Kidney glomerular epithelial cell (primary cell): ENCODE data around the gene ALDH5A1.

Experiments
- DNase-seq: peaks from one replicate; lab custom pipeline; 2025; lab: John Stamatoyannopoulos, UW

ALDH5A1 gene

DNA sequence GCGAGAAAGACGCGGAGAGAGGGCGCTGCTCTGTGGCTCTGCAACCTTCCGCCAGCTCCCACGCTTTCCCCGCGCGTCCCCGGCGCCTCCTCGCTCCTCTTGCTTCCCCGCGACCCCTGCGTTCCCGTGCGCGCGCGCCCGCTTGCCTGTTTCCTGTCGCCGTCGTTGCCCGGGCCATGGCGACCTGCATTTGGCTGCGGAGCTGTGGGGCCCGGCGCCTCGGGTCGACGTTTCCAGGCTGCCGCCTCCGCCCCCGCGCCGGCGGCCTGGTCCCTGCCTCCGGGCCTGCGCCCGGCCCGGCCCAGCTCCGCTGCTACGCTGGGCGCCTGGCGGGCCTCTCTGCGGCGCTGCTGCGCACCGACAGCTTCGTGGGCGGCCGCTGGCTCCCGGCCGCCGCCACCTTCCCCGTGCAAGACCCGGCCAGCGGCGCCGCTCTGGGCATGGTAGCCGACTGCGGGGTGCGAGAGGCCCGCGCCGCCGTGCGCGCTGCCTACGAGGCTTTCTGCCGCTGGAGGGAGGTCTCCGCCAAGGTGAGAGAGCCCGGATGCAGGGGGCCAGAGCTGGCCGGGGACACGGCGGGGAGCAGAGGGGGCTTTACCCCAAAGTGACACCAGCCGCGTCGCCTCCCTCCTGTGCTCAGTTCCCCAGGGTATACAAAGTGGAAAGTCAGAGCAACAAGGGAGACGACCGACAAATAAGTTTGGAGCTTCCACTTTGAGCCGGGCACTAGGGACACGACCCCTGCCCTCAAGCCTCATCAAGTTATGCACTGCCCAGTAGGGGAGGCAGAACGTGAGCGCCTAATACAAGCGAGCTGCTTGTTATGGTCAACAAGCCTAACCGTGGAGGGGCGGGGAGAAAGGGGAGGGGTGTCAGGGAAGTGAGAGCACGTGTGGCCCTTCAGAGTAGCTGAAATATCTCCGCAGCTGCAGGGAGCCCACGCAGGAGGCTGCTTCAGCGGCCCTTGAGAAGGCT lies at the start of gene ALDH5A1:
Gene ALDH5A1, plus strand, starts transcription at position 149 of the 975 bp plus-strand sequence. Its CDS starts 28 bp downstream, at position 177.
- DNase-seq = peak; percentile 38

DNA sequence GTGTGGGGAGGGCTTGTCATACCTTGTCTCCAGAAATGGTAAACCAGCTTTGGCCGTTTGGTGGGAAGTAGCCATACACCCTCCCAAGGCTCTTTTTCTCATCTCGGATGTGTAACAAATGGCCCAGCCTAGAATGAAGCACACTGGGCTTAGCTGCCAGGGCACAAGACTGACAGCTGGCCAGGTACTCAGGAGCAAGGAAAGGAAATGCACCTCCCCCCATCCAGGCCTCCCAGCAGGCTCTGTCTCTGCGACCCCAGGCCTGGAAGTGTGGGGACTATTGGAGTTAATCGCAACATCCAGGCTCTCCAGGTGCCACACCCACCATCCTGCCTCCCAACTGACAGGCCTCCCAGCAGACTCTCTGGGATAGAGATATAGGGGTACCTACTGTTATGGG lies 49.1 kb upstream of the ALDH5A1 start:
- DNase-seq = no peak

DNA sequence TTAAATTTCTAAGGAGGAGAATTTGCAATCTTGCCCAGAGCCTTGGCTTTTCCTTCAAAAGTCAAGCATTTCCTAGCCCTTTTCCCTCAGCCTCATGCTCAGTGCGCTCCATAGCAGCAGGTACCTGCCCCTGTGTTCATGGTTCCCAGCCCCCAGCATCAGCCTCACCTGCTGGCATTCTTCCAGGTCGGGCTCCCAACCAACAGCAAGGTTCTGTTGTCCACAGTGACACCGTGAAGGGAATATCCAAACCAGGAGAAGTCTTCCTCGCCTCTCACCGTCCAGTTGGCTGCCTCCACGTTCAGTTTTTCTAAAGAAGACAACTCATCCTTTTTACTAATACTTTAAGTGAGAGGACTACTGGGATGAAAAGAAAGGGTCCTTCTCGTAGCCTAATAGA lies 48.1 kb upstream of the ALDH5A1 start:
- no peak for DNase-seq

DNA sequence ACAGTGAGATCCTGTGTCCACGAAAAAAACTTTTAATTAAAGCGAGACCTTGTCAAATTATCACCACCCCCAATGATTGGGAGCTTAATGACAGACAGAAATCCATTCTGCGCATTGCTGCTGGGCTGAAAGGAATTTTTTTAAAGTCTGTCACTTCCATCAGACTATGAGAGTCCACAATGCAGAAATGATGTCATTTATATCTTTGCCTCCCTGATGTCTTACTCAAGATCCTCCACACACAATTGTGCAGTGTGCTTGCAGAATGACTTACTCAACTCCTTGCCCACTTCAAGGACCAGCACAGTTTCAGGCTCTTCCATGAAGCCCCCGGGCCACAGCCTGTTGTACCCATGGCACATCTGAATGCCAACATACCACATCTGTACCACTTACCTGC lies 46.4 kb upstream of the ALDH5A1 start:
- DNase-seq = no peak

DNA sequence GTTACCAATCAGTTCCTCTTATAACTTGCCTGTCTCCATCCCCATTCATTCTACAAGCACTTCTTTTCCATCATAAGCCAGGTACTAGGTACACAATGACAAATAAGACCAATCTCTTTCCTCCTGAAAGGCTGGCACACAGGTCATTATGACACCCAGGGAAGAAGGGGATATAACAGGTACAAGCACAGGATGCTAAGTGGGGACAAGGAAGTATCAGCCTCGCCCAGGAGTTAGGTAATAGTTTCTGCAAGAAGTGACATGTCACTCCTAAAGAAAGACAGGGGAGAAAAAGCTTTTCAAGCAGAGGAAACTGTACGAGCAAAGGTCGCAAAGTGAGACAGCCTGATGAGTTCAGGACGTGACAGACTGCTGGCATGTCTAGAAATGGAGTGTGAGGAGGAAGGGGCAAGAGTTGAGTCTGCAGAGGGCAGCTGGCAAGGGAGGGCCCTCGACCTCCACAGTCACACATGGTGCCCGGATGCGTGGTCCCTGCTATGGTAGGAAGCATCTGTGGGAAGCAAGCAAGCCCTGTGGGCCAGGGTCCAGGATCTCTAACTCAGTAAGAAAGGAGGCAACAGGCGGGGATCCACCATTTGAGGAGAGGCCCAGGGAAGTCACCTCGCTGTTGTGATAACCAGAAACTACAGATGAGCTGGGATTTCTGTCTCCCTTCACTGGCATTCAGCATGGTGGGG lies 45.8 kb upstream of the ALDH5A1 start:
- DNase-seq = no peak

DNA sequence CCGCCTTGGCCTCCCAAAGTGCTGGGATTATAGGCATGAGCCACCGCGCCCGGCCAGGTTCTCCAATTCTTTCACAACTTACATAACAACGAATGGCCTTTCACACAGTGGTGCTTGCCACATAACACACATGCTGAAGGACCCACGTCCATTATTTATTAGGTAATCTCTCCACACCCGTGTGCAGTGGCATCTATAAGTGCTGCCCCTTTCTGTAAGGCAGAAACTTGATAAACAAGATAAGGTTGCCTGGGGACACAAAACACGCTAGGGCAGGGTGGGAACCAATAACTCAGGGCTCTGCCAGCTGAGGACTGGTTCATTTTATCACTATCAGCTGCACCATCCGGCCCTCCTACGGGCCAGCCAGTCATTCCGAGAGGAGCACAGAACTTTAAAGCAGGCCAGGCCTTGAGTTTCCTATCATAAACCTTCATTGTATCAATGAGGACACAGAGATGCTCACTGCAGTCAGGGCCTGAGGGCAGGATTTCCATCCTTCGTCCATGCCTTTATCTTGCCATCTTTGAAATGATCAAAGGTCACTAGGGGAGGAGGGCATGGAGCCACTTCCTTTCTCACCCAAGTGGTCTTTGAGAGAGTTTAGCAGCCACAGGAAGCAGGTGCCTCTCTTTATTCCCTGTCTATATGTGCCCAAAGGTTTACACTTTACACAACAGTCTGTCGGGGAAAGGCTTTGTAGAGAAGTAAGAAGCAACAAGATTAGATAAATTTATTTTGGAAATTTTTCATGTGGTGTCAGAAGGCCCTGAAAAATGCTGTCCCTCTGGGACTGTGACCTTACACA lies 43.0 kb upstream of the ALDH5A1 start:
- DNase-seq = no peak

DNA sequence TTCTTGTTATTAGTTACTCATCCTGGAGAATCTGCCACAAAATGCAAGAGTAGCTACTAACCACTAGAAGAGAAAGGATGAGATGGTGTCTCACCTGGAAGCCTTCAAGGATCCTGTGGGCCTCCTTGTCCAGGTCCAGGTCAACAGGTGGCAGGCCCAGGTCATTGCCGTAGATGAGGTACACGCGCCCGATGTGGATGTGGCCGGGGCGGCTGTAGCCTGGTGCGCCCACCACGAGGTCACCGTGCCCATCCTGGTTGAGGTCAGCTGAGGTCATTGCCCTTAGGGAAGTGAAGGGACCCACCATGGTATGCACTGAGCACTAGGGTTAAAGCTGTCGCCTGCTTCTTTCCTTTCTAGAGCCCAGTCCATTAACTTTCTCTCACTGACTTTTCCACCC lies 40.8 kb upstream of the ALDH5A1 start:
- DNase-seq = no peak

DNA sequence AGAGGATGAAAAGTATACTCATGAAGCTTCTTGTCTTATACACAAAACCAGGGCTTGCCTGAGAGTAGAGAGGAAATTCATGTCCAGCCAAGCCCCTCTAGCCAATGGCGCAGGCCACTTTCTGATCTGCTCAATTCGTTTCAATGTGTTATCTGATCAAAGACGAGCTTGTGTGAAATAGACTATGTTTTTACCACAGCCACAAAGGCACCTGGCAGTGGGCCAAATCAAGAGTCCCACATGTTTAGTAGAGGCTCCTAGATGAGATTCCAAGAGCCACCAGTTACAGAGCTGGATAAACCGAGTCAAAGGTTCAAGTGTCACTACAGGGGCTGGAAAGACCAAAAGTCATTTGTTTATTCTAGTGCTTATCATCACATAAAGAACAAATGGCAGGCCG lies 40.3 kb upstream of the ALDH5A1 start:
- no peak for DNase-seq

DNA sequence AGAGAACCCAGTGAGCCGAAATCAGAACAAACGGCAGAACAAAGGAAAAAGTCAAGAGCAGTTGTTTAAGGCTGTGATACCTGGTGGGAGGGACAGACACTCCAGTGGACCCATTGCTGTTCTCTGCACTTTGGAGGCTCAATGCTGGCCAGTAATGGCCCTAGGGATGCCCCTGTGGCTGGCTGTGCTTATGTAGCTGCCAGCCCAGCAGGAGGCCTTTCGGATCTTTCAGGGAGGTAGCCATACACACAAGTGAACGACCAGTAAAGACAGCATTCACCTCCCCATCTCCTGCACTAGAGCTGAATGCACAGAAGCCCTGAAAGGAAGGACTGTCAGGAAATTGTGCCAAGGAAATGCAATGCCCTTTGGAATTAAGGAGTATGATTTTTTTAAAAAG lies 39.7 kb upstream of the ALDH5A1 start:
- no peak for DNase-seq

DNA sequence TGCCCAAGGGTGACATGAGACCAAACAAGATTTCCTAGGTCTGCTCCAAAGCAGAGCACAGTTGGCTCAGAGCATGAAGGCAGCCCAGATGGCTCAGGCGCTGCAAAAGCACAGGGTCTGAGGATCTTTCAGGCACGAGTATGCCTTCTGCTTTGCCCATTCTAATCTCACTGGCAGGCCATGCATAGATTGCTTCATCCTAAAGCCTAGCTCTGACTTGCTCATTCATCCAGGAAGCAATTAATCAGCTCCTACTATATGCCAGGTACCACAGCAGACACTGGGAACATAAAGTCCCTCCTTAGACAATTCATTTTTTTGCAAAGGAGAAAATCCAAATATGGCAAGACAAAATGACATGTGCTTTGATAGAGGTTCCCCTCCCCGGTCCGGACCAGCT lies 36.6 kb upstream of the ALDH5A1 start:
- DNase-seq = no peak

DNA sequence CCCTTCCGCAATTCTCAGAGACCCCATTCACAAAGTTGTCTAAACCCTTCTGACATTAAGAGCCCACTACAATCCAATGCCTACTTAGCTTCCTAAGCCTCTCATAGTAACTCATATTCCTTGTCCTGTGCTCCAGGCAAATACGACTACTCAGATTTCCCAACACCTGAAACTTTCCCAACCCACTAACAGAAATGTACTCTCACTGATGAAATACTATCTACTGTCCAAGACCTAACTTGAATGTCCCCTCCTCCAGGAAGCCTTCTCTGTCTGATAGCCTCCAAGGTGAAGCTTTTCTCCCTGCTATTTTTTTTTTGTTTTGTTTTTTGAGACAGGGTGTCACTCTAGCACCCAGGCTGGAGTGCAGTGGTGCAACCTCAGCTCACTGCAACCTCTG lies 35.8 kb upstream of the ALDH5A1 start:
- no peak for DNase-seq

DNA sequence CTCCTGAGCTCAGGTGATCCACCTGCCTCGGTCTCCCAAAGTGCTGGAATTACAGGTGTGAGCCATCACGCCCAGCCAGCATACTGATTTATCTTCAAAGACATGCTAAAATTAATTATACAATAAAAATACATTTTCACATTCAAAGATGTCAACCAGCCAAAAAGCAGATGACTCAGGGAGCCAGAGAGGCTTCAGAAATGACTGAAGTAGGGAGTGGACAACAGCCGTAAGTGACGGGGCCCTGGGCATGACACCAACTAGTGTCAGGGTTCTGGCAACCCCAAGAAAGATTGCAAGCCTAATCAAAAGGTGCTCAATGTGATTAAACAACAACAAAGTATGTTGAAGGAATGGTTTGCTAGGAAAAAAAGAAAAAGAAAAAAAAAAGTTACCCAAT lies 33.8 kb upstream of the ALDH5A1 start:
- DNase-seq = no peak

DNA sequence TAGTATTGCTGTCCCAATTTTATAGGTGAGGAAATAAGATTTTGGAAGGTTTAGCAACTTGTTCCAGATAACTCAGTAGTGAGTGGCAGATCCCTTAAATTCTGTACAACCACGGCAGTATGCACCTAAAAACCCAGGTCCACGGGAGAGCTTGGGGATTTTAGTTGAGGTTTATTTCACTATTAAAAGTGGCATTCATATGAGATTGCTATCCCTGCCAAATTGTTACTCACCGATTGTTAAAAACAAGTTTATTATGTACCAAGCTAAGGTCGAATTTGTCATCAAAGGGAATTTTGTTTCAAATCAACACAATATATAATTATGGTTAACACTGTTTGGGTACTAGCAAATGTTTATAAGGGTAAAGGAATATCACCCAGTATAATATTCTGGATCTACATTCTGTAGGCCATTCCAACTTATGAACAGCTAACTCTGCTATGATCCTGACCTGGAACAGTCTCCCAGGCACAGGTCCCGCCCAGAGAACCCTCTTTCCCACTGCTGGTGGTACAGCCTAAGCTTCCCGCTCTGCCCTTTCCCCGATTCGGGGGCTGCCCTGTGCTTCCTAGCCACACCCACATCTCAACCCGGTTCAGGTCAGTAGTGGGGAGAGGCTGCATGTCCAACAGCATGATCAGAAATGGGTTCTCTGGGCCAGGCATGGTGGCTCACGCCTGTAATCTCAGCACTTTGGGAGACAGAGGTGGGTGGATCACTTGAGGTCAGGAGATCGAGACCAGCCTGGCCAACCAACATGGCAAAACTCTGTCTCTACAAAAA lies 30.3 kb upstream of the ALDH5A1 start:
- no peak for DNase-seq

DNA sequence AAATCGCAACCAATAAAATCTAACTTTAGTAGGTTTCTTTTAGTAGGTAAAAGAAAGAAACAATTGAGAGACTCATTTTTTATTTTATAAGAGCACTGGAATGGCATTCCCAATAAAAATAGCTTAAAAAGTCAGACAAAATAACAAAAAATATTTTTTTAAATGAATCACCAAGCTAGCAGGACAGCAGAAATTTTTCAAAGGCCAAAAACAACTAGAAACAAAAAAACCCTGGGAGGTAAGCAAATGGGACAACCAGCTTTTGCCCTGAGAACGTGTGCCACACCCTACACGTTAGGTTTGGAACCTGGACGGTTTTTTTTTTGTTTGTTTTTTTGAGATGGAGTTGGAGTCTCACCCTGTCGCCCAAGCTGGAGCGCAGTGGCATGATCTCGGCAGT lies 25.0 kb upstream of the ALDH5A1 start:
- no peak for DNase-seq

DNA sequence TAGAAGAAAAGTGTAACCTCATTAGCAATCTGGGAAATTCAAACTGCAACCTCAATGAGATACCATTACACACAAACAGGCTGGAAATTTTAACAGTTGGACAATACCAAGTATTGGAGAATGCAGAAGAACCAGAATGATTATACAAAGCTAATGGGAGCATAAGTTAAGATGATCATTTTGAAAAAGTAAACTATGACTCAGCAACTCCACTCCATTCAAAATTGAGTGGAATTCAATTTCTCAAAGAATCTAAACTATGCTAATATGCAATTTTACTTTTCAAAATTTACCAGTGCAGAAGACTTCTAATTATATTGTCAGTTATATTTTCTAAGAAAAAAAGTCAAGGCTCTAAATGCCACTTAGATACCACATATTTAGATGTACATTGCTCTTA lies 22.6 kb upstream of the ALDH5A1 start:
- no peak for DNase-seq

DNA sequence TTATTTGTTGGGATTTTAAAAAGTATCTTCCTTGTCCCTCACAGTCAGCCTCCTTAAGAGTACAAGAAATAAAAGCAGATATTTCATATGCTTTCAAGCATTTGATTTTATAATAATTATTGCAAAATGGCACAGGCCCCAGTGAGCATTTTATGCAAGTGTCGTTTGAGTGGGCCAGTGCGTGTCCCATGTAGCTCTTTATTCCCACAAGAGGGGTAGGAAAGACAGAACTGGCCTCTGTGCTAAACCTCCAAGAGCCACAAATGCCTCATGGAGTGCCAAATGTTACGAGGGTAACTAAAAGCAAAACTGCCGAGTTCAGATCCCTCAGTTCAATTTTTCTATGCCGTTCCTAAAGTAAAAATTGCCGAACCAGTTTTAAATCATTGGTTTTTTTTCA lies 18.1 kb upstream of the ALDH5A1 start:
- no peak for DNase-seq

DNA sequence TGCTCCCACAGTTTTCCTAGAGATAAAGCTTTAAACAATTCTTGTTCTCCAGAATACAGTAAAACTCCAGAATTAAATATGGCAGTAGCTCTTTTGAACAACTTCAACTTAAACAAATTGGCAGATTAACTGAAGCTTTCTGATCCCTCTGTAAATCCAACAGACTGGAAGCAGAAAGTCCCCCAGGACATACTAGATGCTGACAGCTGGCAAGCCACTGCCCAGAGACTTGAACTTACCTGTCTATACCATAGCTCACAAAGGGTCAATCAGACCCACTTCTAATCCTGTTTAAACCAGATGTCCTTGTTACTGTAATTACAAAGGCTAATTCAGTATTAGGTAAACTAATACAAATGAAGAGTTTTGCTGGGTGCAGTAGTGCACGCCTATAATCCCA lies 17.7 kb upstream of the ALDH5A1 start:
- DNase-seq = no peak

DNA sequence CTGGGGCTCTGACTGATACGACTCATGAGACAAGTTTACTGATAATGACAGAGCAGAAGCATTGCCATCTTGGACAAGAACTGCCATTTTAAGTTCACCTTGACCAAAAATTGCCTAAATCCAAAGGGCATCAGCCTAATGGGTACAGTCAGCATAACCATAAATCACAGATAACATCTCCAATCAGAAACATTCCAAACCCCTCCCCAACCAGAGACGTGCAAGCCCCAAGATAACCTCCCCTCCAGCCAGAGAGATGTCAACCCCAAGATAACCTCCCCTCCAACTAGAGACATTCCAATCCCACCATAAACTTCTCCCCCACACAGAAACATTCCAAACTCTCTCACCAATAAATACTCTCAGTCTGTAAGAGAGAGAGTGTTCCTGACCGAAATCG lies 15.9 kb upstream of the ALDH5A1 start:
- DNase-seq = no peak

DNA sequence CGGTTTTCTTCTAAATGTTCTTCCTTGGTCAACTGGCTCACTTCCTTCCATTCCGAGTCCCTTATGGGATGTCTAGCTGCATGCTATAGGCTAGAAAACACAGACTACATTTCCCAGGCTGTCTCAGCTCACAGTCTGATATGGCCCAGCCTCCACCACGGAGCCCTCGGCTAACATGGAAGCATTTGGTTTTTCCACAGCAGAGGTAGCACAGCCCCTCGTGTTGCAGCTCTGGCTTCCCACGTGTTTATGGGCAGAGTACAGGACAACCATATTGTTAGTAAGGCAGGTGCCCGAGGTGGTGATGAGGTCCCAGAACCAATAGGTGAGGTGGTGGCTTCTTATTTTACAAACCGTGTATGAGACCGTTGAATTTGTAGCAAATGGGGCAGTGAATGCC lies 14.1 kb upstream of the ALDH5A1 start:
- DNase-seq = no peak

DNA sequence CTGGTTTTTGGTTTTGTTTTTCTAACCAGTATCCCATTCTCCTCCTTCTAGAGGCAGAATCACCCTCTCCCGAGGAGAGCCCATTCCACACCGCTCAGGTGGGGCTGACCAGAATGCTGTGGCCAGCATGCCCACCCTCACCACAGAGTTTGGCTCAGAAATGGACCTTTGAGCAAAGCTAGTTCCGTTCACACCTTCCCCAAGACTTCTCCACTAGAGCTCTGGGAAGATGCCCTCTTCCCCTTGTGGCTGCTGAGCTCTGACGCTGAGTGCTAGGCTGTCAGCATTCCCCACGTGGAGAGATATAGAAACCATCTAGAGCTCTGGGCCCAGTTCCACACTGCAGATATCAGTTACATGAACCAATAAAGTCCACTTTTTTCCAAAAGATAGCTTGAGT lies 13.3 kb upstream of the ALDH5A1 start:
- DNase-seq = no peak

DNA sequence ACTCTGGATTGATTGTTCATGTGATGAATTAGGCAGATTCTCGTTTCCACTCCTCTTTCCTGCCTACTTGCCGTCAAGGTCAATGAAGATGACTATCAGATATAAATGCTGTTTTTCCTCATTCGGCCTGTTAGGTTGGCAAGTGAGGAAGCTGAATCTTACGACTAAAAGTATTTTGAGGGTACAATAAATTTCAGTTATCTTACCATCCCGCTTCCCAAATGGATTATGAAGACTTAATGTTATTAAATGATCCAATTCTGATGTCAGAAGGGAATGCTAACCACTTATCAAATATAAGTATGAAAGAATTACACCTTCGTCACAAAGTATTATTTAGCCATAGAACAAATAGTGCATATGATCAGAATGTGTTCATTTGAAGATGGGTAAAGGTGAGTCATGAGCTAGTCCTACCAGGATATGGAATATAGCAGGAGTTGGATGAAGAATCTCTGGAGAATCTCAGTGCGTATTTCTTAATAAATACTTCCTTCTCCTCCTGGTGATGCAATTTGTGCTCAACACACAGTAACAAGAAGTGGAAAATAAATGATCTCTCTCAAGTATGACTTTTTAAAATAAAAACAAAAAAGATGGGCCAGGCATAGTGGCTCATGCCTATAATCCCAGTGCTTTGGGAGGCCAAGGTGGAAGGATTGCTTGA lies 10.0 kb upstream of the ALDH5A1 start:
- DNase-seq = no peak
